Stimulated activated CD8-positive, alpha-beta memory T cell treated with anti-CD3 and anti-CD28 coated beads, Interleukin-7, amount 100 ng/mL, for 48 hours (primary cell): ENCODE results near the gene KATNB1.
"Not testable (repeated sequence)": the region's sequence is repeated elsewhere in the genome, so short reads cannot be mapped to it uniquely, and the experiment has no call there.

ENCODE experiments used
- DNase-seq, 2 donors: peaks; one replicate each; pipeline ENCODE4 v3.0.0-alpha.2; 2020; ENCODE audit warnings: low read depth in 1 of 2; ENCODE audit errors: extremely low read depth in 1 of 2

Gene KATNB1

DNA sequence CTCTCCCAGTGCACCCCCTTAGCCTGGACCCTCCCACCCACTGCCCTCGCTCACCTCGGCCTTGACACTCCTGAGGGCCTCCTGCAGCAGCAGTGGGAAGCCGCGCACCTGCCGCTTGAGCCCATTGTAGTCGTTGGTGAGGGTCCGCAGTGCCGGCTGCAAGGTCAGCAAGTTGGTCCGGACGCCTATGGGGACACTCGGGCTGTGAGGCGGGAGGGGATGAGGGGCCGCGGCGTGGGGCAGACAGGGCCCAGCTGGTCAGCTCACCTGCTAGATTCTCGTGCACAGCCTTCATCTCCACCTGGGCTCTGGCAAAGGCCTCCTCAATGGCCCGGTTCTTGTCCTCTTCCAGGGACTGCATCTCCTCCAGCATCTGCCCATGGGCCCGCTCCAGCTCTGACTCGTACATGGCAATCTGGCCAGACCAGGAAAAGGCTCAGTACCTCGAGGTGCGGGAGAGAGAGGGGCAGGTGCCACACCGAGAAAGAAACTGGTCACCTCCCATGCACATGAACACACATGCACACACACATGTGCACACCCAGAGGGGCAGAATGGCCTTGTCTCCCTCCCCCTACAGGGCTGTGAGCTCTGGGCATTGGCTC lies 34.1 kb downstream of the KATNB1 start:
- DNase-seq = no peak

DNA sequence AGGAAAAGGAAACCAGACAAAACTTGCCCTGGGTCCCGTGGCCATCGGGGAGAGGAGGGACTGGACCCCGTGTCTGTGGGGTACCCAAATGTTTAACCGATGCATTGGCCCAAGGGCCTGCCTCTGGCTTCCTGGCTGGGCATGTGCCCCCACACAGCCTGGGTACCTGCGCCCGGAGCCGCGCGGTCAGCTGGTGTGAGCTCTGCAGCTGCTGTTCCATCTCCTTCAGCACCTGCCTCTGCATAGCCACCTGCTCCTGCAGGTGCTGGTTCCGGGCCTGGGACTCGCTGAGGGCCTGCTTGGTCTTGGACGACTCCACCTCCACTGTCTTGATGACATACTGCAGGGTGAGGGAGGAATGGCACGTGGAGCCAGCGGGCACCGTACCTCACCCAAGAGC lies 34.8 kb downstream of the KATNB1 start:
- DNase-seq = no peak

DNA sequence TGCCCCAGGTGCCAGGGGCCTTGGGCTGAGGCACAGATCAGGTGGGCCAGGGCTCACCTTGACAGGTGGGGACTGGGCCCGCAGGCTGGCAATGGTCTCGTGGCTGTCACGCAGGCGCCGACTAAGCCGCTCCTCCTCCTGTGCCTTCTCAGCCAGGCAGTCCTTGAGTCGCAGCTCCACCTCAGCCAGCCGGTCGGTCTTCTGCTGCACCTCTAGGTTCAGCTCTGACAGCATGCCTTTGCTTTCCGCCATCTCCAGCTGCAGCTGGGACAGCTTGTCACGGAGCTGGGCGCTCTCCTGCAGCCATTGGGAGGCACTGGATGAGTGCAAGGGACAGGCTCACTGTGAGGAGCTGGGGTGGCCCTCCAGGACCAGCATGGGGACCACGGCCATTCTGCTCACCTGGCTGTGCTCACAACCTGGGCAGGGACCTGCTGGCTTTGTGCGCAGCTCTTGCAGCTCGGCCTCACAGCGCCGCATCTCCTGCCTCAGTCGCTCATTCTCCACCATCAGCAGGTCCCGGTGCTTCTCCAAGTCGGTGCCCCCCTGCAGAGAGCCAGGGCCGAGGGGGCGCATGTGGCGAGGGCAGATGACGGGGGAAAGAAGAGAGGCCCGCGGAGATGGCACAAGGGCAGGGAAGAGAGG lies 35.7 kb downstream of the KATNB1 start:
- DNase-seq = no peak

DNA sequence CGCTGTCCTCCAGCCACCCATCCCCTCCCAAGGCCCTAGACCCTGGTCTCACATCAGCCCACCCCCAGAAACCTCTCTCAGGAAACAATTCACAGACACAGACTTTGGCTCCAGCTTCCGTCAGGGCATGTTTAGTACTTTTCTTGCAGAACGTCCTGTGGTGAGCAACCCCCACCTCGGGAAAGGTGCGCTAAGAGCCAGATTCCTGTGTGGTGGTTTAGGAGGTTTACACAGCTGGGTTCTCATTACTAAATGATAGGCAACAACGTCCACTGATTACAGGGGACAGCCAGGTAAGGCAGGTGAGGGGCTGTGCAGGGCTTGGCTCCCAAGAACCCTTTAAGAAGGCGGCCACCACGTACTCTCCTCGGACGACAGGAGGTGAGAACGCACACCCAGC lies 37.4 kb downstream of the KATNB1 start:
- no peak for DNase-seq

DNA sequence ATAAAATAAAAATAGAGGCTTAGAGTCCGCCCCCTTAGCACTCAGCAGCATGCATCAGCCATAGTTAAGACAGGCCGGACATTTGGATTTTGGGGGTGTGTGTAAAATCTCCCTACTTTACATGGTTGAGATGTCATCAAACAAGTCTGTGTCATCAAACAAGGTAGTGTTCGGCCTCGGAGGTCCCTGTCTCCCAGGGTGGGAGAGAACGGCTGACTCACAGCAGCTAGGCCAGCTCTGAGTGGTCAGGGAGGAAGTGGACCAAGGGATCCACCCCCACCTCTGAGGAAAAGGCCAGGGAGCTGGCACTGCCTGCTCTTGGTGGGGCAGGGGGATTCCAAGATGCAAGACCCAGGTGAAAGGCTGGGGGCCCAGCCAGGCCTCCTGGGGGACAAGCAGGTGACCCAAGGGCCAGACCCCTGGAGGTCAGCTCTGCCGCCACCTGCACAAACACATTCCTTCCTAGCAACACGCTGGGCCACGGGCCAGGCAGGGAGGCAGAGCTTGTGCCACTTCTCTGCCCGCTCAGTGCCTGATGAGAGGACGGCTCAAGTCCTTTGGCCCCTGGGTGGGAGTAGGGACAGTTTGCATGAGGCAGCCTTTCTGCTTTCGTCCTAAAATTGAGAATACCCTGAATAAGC lies 38.2 kb downstream of the KATNB1 start:
- DNase-seq = no peak

DNA sequence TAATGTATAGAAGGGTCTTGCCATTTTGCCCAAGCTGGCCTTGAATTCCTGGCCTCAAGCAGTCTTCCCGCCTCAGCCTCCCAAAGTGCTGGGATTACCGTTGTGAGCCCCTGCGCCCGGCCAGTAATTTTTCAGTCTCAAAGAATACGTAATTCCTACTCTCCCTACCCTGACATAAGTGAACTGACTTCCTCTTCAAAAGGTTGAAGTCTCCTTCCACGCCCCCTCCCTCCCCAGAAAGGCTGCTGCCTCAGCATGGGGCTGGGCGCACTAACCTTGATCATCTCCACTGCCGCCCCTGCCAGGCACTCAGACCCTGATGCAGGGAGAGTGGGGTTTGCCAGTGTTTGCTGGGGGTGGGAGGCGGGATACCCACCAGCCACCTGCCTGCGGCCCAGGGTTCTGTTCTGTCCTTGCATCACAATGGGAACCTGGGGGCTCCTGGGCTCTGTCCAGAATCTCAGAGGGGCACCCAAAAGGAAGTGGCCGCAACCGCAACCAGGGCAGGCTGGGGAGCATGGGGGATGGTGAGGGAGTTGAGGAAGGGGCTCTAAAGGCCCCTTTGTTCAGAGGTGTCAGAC lies 39.2 kb downstream of the KATNB1 start:
- DNase-seq = no peak

DNA sequence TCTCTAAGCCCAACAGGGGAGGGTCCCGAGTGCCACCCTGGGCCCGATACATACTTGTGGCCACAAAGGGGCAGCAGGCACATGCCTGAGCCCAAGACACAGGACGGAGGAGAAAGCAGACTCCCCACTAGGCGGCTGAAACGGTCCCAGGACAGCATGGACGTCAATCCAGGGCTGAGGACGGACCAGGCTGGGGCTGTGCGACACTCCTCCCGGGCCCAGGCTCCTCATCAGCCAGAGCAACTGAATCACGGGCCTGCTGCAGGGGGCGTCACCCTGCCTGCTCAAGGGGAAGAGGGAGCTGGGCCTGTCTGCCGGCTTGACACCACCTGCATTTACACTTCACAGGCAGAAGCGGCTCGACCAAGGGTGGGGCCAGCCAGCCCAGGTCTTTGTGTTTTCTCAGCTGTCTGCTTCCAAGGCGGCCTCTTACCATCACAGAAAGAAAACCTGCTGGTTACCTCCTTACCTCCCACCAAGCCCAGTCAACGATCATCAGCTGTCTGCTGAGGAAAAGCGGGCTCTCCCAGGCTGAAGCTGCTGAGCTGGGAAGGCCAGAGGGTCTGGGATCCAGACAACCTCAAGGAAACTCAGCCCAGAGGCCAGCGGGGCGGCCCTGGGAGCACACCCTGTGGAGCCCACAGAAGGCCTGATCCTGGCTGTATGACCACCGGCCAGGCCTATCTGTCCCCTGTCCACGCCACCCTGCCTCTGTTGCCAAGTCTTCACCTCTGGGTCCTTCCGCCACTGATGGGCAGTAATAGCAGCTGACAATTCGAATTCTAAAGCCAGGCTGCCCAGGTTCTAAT lies 40.3 kb downstream of the KATNB1 start:
- no peak for DNase-seq

DNA sequence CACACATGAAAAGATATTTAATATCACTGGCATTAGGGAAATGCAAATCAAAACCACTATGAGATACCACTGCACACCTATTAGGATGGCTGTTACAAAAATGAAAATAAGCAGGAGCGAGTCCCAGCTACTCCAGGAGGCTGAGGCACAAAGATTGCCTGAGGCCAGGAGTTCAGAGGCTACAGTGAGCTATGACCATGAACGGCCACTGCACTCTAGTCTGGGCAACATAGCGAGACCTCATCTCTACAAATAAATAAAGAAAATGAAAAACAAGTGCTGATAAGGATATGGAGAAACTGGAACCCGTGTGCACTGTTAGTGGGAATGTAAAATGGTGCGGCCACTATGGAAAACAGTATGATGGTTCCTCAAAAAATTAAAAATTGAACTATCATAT lies 43.1 kb downstream of the KATNB1 start:
- DNase-seq = no peak

DNA sequence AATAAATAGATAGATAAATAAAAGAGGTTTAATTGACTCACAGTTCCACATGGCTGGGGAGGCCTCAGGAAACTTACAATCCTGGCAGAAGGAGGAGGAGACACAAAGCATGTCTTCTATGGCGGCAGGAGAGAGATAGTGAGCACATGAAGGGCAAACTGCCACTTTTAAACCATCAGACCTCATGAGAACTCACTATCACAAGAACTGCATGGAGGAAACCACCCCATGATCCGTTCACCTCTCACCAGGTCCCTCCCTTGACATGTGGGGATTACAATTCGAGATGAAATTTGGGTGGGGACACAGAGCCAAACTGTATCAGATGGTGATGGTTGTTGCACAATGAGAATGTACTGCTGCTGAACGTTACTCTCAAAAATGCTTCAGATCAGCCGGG lies 44.3 kb downstream of the KATNB1 start:
- not testable (repeated sequence) for DNase-seq

DNA sequence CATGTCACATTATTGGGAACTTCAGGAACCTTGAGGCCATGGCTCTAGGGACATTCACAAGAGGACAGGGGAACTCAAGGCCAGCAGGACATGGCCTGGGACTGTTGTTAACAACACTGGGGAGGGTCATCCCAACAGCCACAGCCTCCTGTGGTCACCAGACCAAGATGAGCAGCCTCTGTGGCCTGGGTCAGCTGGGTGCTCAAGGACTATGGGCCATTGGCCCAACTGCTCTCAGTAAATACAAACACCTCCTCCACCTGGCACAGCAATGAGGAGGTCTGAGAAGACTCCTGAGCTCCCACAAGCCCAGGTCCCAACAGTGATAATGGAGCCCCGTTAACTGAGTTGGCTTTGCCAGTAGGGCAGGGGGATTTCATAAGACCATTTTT lies 45.8 kb downstream of the KATNB1 start:
- DNase-seq = no peak

DNA sequence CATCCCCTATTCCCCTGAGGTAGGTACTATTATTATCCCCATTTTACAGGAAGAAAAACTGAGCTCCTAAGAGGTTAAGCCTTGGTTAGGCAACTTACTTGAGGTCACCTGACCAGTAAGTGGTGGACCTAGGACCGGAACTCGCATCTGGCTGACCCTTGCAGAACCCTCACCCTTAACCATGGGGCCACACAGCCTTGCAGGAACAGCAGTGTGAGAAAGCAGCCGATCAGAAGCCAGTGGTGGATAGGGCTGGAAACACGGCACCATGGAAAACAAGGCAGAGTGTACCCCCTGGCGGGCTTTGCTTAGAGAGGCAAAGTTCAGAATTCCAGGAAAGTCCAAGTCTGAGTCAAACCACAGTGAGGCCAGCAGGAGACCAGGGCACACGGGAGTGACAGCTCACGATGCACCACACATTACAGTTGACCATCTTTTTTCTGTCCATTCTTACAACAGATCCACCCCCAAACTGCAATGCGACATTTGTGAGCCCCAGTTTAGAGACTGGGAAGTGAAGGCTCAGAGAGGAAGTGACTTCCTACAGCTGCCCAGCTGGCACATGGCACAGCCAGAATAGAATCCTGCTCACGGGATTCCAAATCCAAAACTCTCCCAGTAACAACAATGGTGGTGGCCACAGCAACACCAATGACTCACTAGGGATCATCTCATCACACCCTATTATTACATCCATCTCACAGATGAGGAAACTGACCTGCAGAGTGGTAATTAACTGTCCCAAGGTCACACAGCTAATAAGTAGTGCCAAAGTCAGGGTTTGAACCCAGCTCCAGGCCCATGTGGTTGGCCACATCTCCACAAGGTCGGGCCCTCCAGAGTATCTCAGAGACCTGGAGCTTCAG lies 46.4 kb downstream of the KATNB1 start:
- no peak for DNase-seq

DNA sequence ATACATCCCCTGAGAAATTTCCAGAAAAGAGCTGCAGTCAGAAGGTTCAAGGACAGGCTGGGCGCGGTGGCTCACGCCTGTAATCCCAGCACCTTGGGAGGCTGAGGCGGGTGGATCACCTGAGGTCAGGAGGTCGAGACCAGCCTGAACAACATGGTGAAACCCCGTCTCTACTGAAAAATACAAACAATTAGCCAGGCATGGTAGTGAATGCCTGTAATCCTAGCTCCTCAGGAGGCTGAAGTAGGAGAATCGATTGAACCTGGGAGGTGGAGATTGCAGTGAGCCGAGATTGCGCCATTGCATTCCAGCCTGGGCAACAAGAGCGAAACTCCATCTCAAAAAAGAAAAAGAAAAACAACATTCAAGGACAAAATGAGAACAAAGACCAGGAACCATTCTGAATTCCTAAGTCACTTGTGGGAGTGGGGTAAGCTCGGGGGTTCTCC lies 47.1 kb downstream of the KATNB1 start:
- not testable (repeated sequence) for DNase-seq

DNA sequence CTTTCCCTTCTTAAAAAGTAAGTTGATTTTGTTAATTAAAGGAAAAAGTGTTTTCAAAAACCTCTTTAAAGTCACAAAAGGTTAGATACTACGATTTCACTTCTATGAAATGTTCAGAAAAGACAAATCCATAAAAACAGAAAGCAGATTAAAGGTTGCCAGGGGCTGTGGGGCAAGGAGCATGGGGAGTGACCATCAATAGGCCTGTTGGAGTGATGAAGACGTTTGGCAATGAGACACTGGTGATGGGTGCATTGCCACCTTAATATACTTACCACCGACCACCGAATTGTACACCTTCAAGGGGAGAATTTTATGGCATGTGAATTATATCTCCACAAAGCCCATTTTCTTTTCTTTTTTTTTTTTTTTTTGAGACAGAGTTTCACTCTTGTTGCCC lies 47.5 kb downstream of the KATNB1 start:
- no peak for DNase-seq

DNA sequence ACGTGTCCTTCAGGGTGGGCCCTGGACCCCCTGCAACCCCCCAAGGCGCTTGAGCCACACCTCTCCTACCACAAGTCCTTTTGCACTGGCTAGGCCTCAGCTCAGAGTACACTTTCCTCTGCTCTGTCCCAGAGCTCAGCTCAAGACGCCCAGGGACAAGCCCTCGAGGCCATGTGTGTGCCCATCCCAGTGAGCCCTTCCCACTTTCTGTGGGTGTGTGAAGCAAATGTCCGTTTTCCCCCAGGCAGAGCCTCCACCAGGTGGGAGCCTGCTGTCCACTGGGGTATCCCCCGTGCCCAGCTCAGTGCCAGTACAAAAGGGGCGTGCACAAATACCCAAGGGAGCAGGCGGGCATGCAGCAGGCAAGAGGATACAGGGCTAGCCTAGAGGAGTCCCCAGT lies 48.3 kb downstream of the KATNB1 start:
- DNase-seq = no peak

DNA sequence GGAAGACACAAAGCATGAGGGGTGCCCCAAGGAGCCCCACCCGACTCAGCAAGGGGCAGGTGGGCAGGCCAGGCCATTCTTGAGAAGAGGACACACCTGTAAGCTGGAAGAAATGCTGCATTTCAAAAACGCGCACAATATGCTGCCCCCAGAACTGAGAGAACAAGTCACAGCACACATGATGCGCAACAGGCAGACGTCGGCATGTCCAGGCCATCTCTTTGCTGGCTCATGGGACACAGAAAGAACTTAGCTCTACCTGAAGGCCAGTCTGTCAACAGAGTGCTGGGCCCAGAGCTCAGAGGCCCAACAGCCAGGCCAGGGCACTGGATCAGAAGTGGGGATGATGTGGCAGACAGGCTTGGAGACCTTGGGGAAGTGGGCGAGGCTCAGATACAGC lies 48.8 kb downstream of the KATNB1 start:
- DNase-seq = no peak

DNA sequence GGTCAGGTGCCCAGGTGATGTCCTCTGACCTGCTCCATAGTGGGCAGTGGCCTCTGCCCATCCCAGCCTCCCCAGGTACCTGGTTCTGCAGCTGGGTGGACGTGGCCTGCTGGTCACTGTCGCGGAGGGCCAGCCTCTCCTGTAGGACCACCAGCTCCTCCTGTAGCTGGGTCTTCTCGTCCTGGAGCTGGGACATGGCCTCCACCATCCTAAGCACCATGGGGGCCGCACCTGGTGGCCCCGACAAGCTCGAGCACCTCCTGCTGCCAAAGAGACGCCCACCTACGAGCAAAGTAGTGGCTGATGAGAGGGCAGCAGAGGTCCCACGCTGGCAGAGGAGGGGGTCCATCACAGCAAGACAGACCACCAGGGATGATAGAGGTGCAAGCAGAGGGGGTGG lies 49.8 kb downstream of the KATNB1 start:
- no peak for DNase-seq

DNA sequence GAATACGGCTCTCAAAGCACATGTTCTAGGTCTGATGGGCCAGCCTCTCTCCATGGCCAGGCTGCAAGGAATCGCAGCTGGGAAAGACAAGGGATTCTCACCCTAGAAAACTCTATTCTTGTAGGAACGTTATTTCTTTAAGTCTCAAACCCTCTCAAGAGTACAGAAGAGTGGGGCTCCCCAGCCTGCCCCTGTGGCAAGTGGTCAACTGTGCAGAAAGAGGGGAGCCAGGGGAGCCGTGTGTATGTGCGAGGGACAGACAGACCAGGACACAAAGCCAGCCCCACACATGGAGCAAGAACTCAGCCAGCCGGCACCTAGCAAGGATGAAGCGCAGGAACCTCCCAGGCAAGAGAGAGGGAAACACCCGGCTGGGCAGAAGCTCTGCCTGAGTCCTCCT lies 50.4 kb downstream of the KATNB1 start:
- no peak for DNase-seq

DNA sequence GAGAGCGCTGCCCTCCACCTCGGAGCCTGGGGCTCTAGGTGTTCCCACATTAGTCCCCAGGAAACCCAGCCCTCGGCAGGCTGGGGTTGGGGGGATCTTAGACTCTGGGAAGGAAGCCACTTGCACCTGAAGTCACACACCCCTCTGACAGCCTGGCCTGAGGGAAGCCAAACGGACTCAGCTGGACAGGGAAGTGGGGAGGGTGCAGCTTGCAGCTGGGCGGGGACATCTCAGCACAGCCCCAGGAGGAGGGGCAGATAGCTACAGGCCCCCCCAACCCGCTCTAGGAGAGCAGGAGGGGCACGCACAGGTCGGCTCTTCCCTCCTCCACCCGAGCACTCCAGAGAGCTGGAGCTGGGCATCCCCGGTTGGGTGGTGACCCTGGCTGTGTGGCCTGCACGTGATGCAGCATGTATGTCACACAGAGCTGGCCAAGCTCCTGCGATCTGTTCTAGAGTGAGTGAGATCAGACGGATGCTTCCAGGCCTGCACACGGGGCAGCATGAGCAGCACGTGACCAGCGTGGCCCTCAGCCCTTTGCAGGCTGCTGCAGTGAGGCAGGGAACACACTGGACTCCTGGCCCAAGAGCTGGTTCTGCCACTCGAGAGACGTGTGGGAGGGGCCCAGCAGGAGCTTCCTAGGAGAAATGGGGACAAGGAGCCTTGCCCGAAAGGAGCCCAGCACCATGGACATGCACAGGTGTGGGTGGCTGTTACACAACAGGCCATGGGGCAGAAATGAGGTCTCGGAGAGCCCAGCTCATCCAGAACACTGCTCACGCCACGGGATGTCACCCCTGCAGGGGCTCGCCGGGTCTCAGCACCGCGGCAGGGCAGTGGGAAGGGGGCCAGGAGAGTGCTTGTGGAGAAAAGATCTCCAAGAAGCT lies 51.3 kb downstream of the KATNB1 start:
- no peak for DNase-seq

DNA sequence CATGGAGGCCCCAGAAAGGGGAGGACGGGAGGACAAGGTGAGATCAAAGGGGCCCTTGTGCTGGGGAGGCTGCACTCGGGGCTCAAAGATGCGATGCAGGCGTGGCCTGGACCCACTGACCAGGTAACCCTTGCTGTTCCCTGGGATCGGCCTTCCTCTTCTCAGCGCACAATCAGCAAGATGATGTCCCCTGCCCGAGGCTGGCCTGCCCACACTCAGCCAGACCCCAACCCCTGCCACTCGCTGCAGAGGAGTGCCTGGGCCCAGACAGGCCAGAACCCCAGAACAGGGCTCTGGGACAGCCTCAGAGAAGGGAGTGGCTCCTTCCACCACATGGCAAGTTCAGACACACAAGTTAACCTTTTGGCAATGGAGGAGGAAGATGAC lies 51.9 kb downstream of the KATNB1 start:
- no peak for DNase-seq
